Transverse colon (tissue), 4 donors: Measurements from ENCODE around the gene SIPA1L2. TPM values are rescaled to one million over a fixed set of nuclear protein-coding genes. Genes with fewer than 3 reads are reported as not detected.

Experiments
- DNase-seq: peaks from one replicate; pipeline ENCODE4 v3.0.0-alpha.2; 2019
- H3K27ac ChIP-seq, 4 donors: fragments of 200-600 bp; sonication (generic); 2 replicates each; pipeline ENCODE4 v1.5.1; 2016 to 2018; ENCODE audit warnings: inconsistent platforms in 4 of 4
- H3K27me3 ChIP-seq: fragments of 200-600 bp; sonication (generic); 2 replicates; pipeline ENCODE4 v1.5.1; 2017; ENCODE audit warnings: inconsistent platforms
- H3K36me3 ChIP-seq, 4 donors: fragments of 200-600 bp; sonication (generic); 2 replicates each; pipeline ENCODE4 v1.5.1; 2017 to 2019; ENCODE audit warnings: inconsistent platforms in 4 of 4
- H3K4me1 ChIP-seq, 4 donors: fragments of 200-600 bp; sonication (generic); 2 replicates each; pipeline ENCODE4 v1.5.1; 2017 to 2020; ENCODE audit warnings: inconsistent platforms in 4 of 4
- H3K4me3 ChIP-seq, 4 donors: fragments of 200-600 bp; sonication (generic); 1 replicate in 1 of 4; 2 replicates in 3 of 4; pipeline versions ENCODE4 v1.5.1 to v1.6.1; 2017 to 2019; ENCODE audit warnings: inconsistent platforms in 4 of 4
- H3K9me3 ChIP-seq, 2 donors: fragments of 200-600 bp; sonication (generic); 2 replicates each; pipeline ENCODE4 v1.5.1; 2017 to 2019; ENCODE audit warnings: inconsistent platforms in 2 of 2
- CTCF ChIP-seq, 5 experiments: fragments of 200-600 bp in 3 of 5; fragments of 450-650 bp in 2 of 5; sonication (generic) in 3 of 5; IDR thresholded peaks; 1 replicate in 2 of 5; 2 replicates in 3 of 5; pipeline ENCODE4 v1.5.1; 2016 to 2017; ENCODE audit warnings: antibody characterized with exemption in 5 of 5, inconsistent platforms in 3 of 5, mild to moderate bottlenecking in 2 of 5, moderate library complexity in 1 of 5
- EP300 ChIP-seq: sonication (generic); formaldehyde crosslinking; IDR thresholded peaks from one replicate; pipeline ENCODE4 v1.6.1; 2017; ENCODE audit warnings: antibody characterized with exemption, low read depth
- POLR2A ChIP-seq: fragments of 450-650 bp; IDR thresholded peaks from one replicate; pipeline ENCODE4 v1.6.1; 2016; ENCODE audit warnings: antibody characterized with exemption, mild to moderate bottlenecking, moderate library complexity
- POLR2AphosphoS5 ChIP-seq, 3 donors: sonication (generic); formaldehyde crosslinking; IDR thresholded peaks; one replicate each; pipeline ENCODE4 v1.6.1; 2016; ENCODE audit warnings: antibody characterized with exemption in 3 of 3
- WGBS, 2 donors: methylation state at CpG; one replicate each; pipeline ENCODE4 v1.1.5; 2018; ENCODE audit warnings: low coverage in 1 of 2; 5-methylcytosine and 5-hydroxymethylcytosine counted together
- in situ Hi-C, 4 donors: fragments of 200-750 bp; cut with MboI; loops; one replicate each; pipeline versions ENCODE4 v1.15.0 to v1.15.1; 2017; ENCODE audit warnings: low sequenced_read_pairs in 3 of 4, low pct_ligation_motif_present in 1 of 4, low pct_unique_long_range_greater_than_20kb in 1 of 4
- intact Hi-C: fragments of 100-400 bp; cut with DNase I; formaldehyde crosslinking; loops from one replicate; pipeline ENCODE4 v1.15.1; 2023; ENCODE audit warnings: low total_unique reads
- total RNA-seq, 4 donors: library from RNA; depleted of rRNA; stranded (reverse); fragments of >200 nt; gene quantifications; one replicate each; pipeline ENCODE4 v1.1.0, GENCODE V29; 2016

Gene SIPA1L2
- total RNA-seq, 4 donors from 2014 or later = 63.0 to 144 (median 97.8) TPM

- no peak overlapping the region for H3K27ac ChIP-seq
- WGBS, 2 donors = 59 to 77% methylated on average over 3 of the region's 3 CpGs
- TF ChIP-seq POLR2A (no peak), CTCF (IDR thresholded peaks at IDR 0.05) (no peak), POLR2AphosphoS5 (IDR thresholded peaks at IDR 0.05) (no peak), EP300 (no peak)
These were observed 43.3 kb downstream of the SIPA1L2 start for GRCh38 chr1:232586679-232587078.

GRCh38 chr1:232585486-232585885 lies 44.4 kb downstream of the SIPA1L2 start:
- intact Hi-C loops = no loop called here
- in situ Hi-C loops = no loop called here
- no peaks in the 10 kb centered on the region for H3K36me3 ChIP-seq

More at GRCh38 chr1:232586679-232587078, 43.3 kb downstream of the SIPA1L2 start:
- no peaks in the 10 kb centered on the region for H3K36me3 ChIP-seq
- H3K27me3 ChIP-seq = no peaks in the 10 kb centered on the region
- intact Hi-C loops (no loop called here), in situ Hi-C loops (no loop called here)
- no peaks in the 10 kb centered on the region for H3K9me3 ChIP-seq
- H3K4me1 ChIP-seq = peaks cover 0 to 22% (median 4%) of the 10 kb centered on the region in 4 donors
- DNase-seq = no peak
- H3K4me3 ChIP-seq = no peak overlapping the region

GRCh38 chr1:232581932-232582331 lies 48.0 kb downstream of the SIPA1L2 start:
- Histone ChIP-seq H3K36me3 (no peaks in the 10 kb centered on the region), H3K27me3 (no peaks in the 10 kb centered on the region), H3K9me3 (no peaks in the 10 kb centered on the region), H3K4me1 (peaks cover 0 to 25% (median 0%) of the 10 kb centered on the region in 4 donors), H3K27ac (no peak overlapping the region), H3K4me3 (no peak overlapping the region)
- intact Hi-C loops (no loop called here), in situ Hi-C loops (no loop called here)
- 97% methylated on average over 1 of the region's 1 CpG; no CpG with 5 or more reads in 1 of the 2 donors for WGBS, 2 donors
- no peak for DNase-seq
- no peak for TF ChIP-seq POLR2AphosphoS5 (IDR thresholded peaks at IDR 0.05)
- no peak for TF ChIP-seq EP300
- no peak for TF ChIP-seq CTCF (IDR thresholded peaks at IDR 0.05)
- TF ChIP-seq POLR2A = no peak

More at GRCh38 chr1:232585486-232585885, 44.4 kb downstream of the SIPA1L2 start:
- Histone ChIP-seq H3K4me3 (no peak overlapping the region), H3K27ac (no peak overlapping the region), H3K9me3 (no peaks in the 10 kb centered on the region), H3K27me3 (no peaks in the 10 kb centered on the region), H3K4me1 (peaks cover 0 to 11% (median 2%) of the 10 kb centered on the region in 4 donors)
- TF ChIP-seq CTCF (IDR thresholded peaks at IDR 0.05) (no peak), POLR2AphosphoS5 (IDR thresholded peaks at IDR 0.05) (no peak), POLR2A (no peak), EP300 (no peak)
- DNase-seq = no peak

Other genes with a start within 250 kb of the SIPA1L2 start
- gene MAP10, start 175.3 kb upstream of the SIPA1L2 start, total RNA-seq = 1 to 10 TPM in 2 of 4 donors, not detected in 2; 1.7 to 2.3 TPM